ENCODE measurements around the gene IGSF21.
"Not testable (repeated sequence)": the region's sequence is repeated elsewhere in the genome, so short reads cannot be mapped to it uniquely, and the experiment has no call there.

The IGSF21 gene

GRCh38 chr1:18352636-18353265, 245.2 kb downstream of the IGSF21 start:
- DNase-seq (ENCODE audit: low spot score) (no peak), FAIRE-seq (no peak)

- FAIRE-seq (no peak), DNase-seq (ENCODE audit: low spot score) (no peak)
Measured at GRCh38 chr1:18353528-18353927, 245.9 kb downstream of the IGSF21 start.

GRCh38 chr1:18353992-18354391, 246.4 kb downstream of the IGSF21 start:
- no peak for FAIRE-seq
- DNase-seq (ENCODE audit: low spot score): no peak

- FAIRE-seq (no peak), DNase-seq (ENCODE audit: low spot score) (no peak)
Measured at GRCh38 chr1:18354612-18355011, 247.0 kb downstream of the IGSF21 start.

- FAIRE-seq (no peak), DNase-seq (ENCODE audit: low spot score) (no peak)
Measured at GRCh38 chr1:18357622-18358230, 250.1 kb downstream of the IGSF21 start.

- FAIRE-seq: no peak
Measured at GRCh38 chr1:18358600-18358999, 251.0 kb downstream of the IGSF21 start.

GRCh38 chr1:18360251-18360650, 252.7 kb downstream of the IGSF21 start:
- no peak for FAIRE-seq
- no peak for DNase-seq (ENCODE audit: low spot score)

More at GRCh38 chr1:18358600-18358999, 251.0 kb downstream of the IGSF21 start:
- DNase-seq (ENCODE audit: low spot score): no peak

GRCh38 chr1:18362150-18362549, 254.6 kb downstream of the IGSF21 start:
- FAIRE-seq (no peak), DNase-seq (ENCODE audit: low spot score) (no peak)

GRCh38 chr1:18363436-18363835, 255.8 kb downstream of the IGSF21 start:
- no peak for FAIRE-seq

GRCh38 chr1:18365099-18365705, 257.6 kb downstream of the IGSF21 start:
- DNase-seq (ENCODE audit: low spot score) (no peak), FAIRE-seq (no peak)

More at GRCh38 chr1:18363436-18363835, 255.8 kb downstream of the IGSF21 start:
- no peak for DNase-seq (ENCODE audit: low spot score)

- not testable (repeated sequence) for DNase-seq (ENCODE audit: low spot score); FAIRE-seq
Measured at GRCh38 chr1:18372505-18372904, 264.9 kb downstream of the IGSF21 start.

- DNase-seq (ENCODE audit: low spot score): no peak
- no peak for FAIRE-seq
Measured at GRCh38 chr1:18373151-18373550, 265.6 kb downstream of the IGSF21 start.

GRCh38 chr1:18373882-18374493, 266.4 kb downstream of the IGSF21 start:
- no peak for FAIRE-seq
- DNase-seq (ENCODE audit: low spot score): no peak

GRCh38 chr1:18376661-18377060, 269.1 kb downstream of the IGSF21 start:
- FAIRE-seq: no peak
- no peak for DNase-seq (ENCODE audit: low spot score)

- DNase-seq (ENCODE audit: low spot score) (no peak), FAIRE-seq (no peak)
Measured at GRCh38 chr1:18380288-18380687, 272.7 kb downstream of the IGSF21 start.

- FAIRE-seq (no peak), DNase-seq (ENCODE audit: low spot score) (no peak)
Measured at GRCh38 chr1:18384059-18384458, 276.5 kb downstream of the IGSF21 start.

- DNase-seq (ENCODE audit: low spot score) (no peak), FAIRE-seq (no peak)
Measured at GRCh38 chr1:18384471-18384870, 276.9 kb downstream of the IGSF21 start.

- DNase-seq (ENCODE audit: low spot score) (no peak), FAIRE-seq (no peak)
Measured at GRCh38 chr1:18385239-18385790, 277.7 kb downstream of the IGSF21 start.

GRCh38 chr1:18386591-18386990, 279.0 kb downstream of the IGSF21 start:
- FAIRE-seq (no peak), DNase-seq (ENCODE audit: low spot score) (no peak)

- FAIRE-seq (no peak), DNase-seq (ENCODE audit: low spot score) (no peak)
Measured at GRCh38 chr1:18387307-18387706, 279.7 kb downstream of the IGSF21 start.

- DNase-seq (ENCODE audit: low spot score) (no peak), FAIRE-seq (no peak)
Measured at GRCh38 chr1:18390953-18391352, 283.4 kb downstream of the IGSF21 start.

GRCh38 chr1:18394563-18395156, 287.1 kb downstream of the IGSF21 start:
- FAIRE-seq (no peak), DNase-seq (ENCODE audit: low spot score) (no peak)

Data from urothelium cell line (cell line).